ENCODE results near the gene PRDM16. TPM values are rescaled to one million over a fixed set of nuclear protein-coding genes. Genes with fewer than 3 reads are reported as not detected.

PRDM16 gene
- total and polyA plus RNA-seq, 2 of the 13 experiments (the other 11 are each of a cell fraction or from before 2014, with no cell fraction given): 0.15 to 0.81 TPM

DNA sequence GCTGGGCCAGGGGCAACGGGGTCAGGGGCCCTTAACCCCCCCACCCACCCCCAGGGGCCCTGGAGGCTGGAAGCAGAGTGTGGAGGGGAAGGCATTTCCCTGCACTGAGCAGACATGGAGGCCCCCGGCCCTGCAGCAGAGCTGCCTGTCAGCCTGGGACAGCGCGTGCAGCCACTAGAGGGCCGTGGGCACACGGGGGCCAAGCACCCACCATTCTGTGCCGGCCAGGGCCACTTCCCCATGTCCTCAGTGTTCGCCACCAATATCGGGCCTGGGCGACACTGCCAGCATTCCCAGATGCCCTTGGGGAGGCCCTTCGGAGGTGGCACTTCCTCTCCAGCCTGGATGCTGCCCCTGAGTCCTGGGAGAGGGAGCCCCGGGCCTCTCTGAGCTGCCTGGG, 362.3 kb downstream of the PRDM16 start (continued):
- TF ChIP-seq, protein P1, sequence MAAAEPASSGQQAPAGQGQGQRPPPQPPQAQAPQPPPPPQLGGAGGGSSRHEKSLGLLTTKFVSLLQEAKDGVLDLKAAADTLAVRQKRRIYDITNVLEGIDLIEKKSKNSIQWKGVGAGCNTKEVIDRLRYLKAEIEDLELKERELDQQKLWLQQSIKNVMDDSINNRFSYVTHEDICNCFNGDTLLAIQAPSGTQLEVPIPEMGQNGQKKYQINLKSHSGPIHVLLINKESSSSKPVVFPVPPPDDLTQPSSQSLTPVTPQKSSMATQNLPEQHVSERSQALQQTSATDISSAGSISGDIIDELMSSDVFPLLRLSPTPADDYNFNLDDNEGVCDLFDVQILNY (CRISPR knock-in tag; conservative IDR thresholded peaks at IDR 0.05): no peak
- TF ChIP-seq ZNF451 (CRISPR knock-in tag; IDR thresholded peaks at IDR 0.05): no peak
- TF ChIP-seq THYN1 (CRISPR knock-in tag; IDR thresholded peaks at IDR 0.05; ENCODE audit: borderline replicate concordance, low read depth): no peak
- no peak for TF ChIP-seq ZBTB21 (CRISPR knock-in tag; IDR thresholded peaks at IDR 0.05)
- TF ChIP-seq ZNF841 (CRISPR knock-in tag; IDR thresholded peaks at IDR 0.05; ENCODE audit: borderline replicate concordance): no peak
- no peak for TF ChIP-seq HIVEP1 (CRISPR knock-in tag; IDR thresholded peaks at IDR 0.05)
- TF ChIP-seq, protein P2, sequence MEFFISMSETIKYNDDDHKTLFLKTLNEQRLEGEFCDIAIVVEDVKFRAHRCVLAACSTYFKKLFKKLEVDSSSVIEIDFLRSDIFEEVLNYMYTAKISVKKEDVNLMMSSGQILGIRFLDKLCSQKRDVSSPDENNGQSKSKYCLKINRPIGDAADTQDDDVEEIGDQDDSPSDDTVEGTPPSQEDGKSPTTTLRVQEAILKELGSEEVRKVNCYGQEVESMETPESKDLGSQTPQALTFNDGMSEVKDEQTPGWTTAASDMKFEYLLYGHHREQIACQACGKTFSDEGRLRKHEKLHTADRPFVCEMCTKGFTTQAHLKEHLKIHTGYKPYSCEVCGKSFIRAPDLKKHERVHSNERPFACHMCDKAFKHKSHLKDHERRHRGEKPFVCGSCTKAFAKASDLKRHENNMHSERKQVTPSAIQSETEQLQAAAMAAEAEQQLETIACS (CRISPR knock-in tag; IDR thresholded peaks at IDR 0.05): no peak
- TF ChIP-seq RBFOX2 (IDR thresholded peaks at IDR 0.05; ENCODE audit: low read depth, low read length): no peak
- TF ChIP-seq ZNF543 (CRISPR knock-in tag; IDR thresholded peaks at IDR 0.05): no peak
- TF ChIP-seq, protein P3, sequence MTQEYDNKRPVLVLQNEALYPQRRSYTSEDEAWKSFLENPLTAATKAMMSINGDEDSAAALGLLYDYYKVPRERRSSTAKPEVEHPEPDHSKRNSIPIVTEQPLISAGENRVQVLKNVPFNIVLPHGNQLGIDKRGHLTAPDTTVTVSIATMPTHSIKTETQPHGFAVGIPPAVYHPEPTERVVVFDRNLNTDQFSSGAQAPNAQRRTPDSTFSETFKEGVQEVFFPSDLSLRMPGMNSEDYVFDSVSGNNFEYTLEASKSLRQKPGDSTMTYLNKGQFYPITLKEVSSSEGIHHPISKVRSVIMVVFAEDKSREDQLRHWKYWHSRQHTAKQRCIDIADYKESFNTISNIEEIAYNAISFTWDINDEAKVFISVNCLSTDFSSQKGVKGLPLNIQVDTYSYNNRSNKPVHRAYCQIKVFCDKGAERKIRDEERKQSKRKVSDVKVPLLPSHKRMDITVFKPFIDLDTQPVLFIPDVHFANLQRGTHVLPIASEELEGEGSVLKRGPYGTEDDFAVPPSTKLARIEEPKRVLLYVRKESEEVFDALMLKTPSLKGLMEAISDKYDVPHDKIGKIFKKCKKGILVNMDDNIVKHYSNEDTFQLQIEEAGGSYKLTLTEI (CRISPR knock-in tag; conservative IDR thresholded peaks at IDR 0.05): no peak
- TF ChIP-seq SIX1 (CRISPR knock-in tag; IDR thresholded peaks at IDR 0.05; ENCODE audit: borderline replicate concordance): no peak
- TF ChIP-seq, protein P4, sequence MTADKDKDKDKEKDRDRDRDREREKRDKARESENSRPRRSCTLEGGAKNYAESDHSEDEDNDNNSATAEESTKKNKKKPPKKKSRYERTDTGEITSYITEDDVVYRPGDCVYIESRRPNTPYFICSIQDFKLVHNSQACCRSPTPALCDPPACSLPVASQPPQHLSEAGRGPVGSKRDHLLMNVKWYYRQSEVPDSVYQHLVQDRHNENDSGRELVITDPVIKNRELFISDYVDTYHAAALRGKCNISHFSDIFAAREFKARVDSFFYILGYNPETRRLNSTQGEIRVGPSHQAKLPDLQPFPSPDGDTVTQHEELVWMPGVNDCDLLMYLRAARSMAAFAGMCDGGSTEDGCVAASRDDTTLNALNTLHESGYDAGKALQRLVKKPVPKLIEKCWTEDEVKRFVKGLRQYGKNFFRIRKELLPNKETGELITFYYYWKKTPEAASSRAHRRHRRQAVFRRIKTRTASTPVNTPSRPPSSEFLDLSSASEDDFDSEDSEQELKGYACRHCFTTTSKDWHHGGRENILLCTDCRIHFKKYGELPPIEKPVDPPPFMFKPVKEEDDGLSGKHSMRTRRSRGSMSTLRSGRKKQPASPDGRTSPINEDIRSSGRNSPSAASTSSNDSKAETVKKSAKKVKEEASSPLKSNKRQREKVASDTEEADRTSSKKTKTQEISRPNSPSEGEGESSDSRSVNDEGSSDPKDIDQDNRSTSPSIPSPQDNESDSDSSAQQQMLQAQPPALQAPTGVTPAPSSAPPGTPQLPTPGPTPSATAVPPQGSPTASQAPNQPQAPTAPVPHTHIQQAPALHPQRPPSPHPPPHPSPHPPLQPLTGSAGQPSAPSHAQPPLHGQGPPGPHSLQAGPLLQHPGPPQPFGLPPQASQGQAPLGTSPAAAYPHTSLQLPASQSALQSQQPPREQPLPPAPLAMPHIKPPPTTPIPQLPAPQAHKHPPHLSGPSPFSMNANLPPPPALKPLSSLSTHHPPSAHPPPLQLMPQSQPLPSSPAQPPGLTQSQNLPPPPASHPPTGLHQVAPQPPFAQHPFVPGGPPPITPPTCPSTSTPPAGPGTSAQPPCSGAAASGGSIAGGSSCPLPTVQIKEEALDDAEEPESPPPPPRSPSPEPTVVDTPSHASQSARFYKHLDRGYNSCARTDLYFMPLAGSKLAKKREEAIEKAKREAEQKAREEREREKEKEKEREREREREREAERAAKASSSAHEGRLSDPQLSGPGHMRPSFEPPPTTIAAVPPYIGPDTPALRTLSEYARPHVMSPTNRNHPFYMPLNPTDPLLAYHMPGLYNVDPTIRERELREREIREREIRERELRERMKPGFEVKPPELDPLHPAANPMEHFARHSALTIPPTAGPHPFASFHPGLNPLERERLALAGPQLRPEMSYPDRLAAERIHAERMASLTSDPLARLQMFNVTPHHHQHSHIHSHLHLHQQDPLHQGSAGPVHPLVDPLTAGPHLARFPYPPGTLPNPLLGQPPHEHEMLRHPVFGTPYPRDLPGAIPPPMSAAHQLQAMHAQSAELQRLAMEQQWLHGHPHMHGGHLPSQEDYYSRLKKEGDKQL (CRISPR knock-in tag; IDR thresholded peaks at IDR 0.05; ENCODE audit: low read depth): no peak
- no peak for TF ChIP-seq GTF3A (CRISPR knock-in tag; conservative IDR thresholded peaks at IDR 0.05)
- TF ChIP-seq CHD4 (IDR thresholded peaks at IDR 0.05; ENCODE audit: borderline replicate concordance, low read length): no peak
- no peak for TF ChIP-seq SMC3 (IDR thresholded peaks at IDR 0.05; ENCODE audit: low read length)
- no peak for TF ChIP-seq HNRNPUL1 (IDR thresholded peaks at IDR 0.05; ENCODE audit: low read depth, low read length)
- no peak for TF ChIP-seq NPAS2 (CRISPR knock-in tag; IDR thresholded peaks at IDR 0.05; ENCODE audit: borderline replicate concordance)
- no peak for TF ChIP-seq GATAD1 (CRISPR knock-in tag; IDR thresholded peaks at IDR 0.05)
- TF ChIP-seq ZNF335 (CRISPR knock-in tag; IDR thresholded peaks at IDR 0.05): no peak
- TF ChIP-seq ARNTL (CRISPR knock-in tag; IDR thresholded peaks at IDR 0.05): no peak
- no peak for TF ChIP-seq ETV5 (CRISPR knock-in tag; IDR thresholded peaks at IDR 0.05; ENCODE audit: borderline replicate concordance)
- TF ChIP-seq ZNF567 (CRISPR knock-in tag; IDR thresholded peaks at IDR 0.05; ENCODE audit: borderline replicate concordance): no peak
- TF ChIP-seq ZNF12 (CRISPR knock-in tag; IDR thresholded peaks at IDR 0.05): no peak
- TF ChIP-seq FOXA3 (CRISPR knock-in tag; IDR thresholded peaks at IDR 0.05): no peak
